Right lobe of liver (tissue), 6 donors: ENCODE data around the gene PRSS33. TPM values are rescaled to one million over a fixed set of nuclear protein-coding genes. Genes with fewer than 3 reads are reported as not detected.
A peak's percentile ranks its signal among the peaks of the same experiment; 100 is the strongest.

Experiments
- ATAC-seq, 4 donors: fragments of 200-7000 bp; cut with Tn5 transposase; one replicate each; pipeline ENCODE4 v1.9.1; 2020; ENCODE audit warnings: mild to moderate bottlenecking in 4 of 4, moderate library complexity in 4 of 4
- DNase-seq, 3 donors: peaks; one replicate each; pipeline ENCODE4 v3.0.0-alpha.2; 2020
- H3K27ac ChIP-seq, 3 donors: fragments of 200-600 bp; one replicate each; pipeline ENCODE4 v1.8.0; 2022
- H3K27me3 ChIP-seq, 2 donors: fragments of 200-600 bp; one replicate each; pipeline ENCODE4 v1.8.0; 2022
- H3K36me3 ChIP-seq, 4 donors: fragments of 200-600 bp; sonication (generic) in 1 of 4; one replicate each; pipeline versions ENCODE4 v1.5.1 to v1.8.0; 2017 to 2022; ENCODE audit warnings: control low read depth in 1 of 4
- H3K4me1 ChIP-seq, 4 donors: fragments of 200-600 bp; sonication (generic) in 1 of 4; one replicate each; pipeline versions ENCODE4 v1.5.1 to v1.8.0; 2017 to 2022; ENCODE audit warnings: control low read depth in 1 of 4
- H3K4me3 ChIP-seq, 3 donors: fragments of 200-600 bp; one replicate each; pipeline ENCODE4 v1.8.0; 2022
- H3K9me3 ChIP-seq, 4 donors: fragments of 200-600 bp; sonication (generic) in 1 of 4; one replicate each; pipeline versions ENCODE4 v1.5.1 to v1.8.0; 2017 to 2022; ENCODE audit warnings: control low read depth in 1 of 4
- POLR2A ChIP-seq: fragments of 450-650 bp; IDR thresholded peaks from one replicate; pipeline ENCODE4 v1.6.1; 2017; ENCODE audit warnings: antibody characterized with exemption, mild to moderate bottlenecking
- WGBS: methylation state at CpG from one replicate; pipeline ENCODE4 v1.1.6; 2018; ENCODE audit warnings: low coverage, low lambda C conversion rate; ENCODE audit not compliant: insufficient coverage; ENCODE audit errors: missing lambda C conversion rate; 5-methylcytosine and 5-hydroxymethylcytosine counted together
- intact Hi-C, 2 donors: fragments of 100-400 bp; cut with DNase I; formaldehyde crosslinking; loops; one replicate each; pipeline versions ENCODE4 v1.11.2 to v1.14.1; 2022
- total RNA-seq, 6 experiments: library from RNA; depleted of rRNA in 2 of 6; stranded (reverse); fragments of >200 nt in 2 of 6; fragmentation: NEBNext Ultra II Directional in 3 of 6; extraction: Animal tissue kit (Norgen Biotek cat#: 25700) in 3 of 6; gene quantifications; one replicate each; pipeline versions ENCODE4 v1.1.0 to v1.2.4, GENCODE V29; 2016 to 2023
- TF ChIP-seq, protein P1 (sequence below), 4 donors: fragments of 200-600 bp in 3 of 4; fragments of 450-650 bp in 1 of 4; IDR thresholded peaks; one replicate each; pipeline versions ENCODE4 v1.5.1 to v1.8.0; 2016 to 2022; ENCODE audit warnings: antibody characterized with exemption in 4 of 4, mild to moderate bottlenecking in 2 of 4
- donor health status: DM: no; HTN: yes; CAD: no.
- donor health status: DM: no; HTN: no; CAD: no.
- donor health status: DM: no; HTN: no; CAD: no.
- donor health status: DM: no; HTN: yes; CAD: no.
- donor health status: DM: no; HTN: yes; CAD: no.

Gene PRSS33
- total RNA-seq, 6 experiments from 2014 or later = not detected

DNA sequence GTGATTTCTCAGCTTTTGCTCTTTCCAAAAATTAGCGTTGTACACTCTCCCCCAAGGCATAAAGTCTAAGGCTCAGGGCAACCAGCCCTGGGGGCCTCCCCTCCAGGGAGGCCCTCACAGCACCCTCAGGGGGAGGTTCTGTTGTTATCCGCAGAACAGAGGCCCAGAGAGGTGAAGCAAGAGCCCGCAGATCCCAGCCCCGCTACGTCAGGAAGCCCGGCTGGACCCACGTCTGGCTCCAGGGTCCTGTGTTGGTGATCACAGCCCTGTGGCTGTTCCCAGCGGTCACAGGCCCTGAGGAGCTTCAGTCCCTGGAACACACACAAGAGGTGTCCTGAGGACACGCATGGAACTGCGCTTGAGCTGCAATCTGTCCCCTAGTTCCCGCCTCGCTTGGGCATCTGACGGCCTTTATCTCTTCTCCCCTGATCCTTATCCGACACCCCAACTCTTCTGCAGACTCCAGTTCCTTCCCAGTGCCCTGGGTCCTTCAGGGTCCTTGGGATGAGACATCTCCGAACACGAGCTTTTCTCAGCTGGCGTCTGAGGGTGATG lies 41.6 kb upstream of the PRSS33 start:
- Histone ChIP-seq H3K36me3 (no peaks in the 10 kb centered on the region), H3K27ac (no peak overlapping the region), H3K4me1 (no peaks in the 10 kb centered on the region), H3K27me3 (no peaks in the 10 kb centered on the region), H3K9me3 (no peaks in the 10 kb centered on the region), H3K4me3 (no peak overlapping the region)
- ATAC-seq (no peak), DNase-seq (peak in 1 of 3 donors; percentile 27)
- TF ChIP-seq POLR2A = no peak
- TF ChIP-seq, protein P1, sequence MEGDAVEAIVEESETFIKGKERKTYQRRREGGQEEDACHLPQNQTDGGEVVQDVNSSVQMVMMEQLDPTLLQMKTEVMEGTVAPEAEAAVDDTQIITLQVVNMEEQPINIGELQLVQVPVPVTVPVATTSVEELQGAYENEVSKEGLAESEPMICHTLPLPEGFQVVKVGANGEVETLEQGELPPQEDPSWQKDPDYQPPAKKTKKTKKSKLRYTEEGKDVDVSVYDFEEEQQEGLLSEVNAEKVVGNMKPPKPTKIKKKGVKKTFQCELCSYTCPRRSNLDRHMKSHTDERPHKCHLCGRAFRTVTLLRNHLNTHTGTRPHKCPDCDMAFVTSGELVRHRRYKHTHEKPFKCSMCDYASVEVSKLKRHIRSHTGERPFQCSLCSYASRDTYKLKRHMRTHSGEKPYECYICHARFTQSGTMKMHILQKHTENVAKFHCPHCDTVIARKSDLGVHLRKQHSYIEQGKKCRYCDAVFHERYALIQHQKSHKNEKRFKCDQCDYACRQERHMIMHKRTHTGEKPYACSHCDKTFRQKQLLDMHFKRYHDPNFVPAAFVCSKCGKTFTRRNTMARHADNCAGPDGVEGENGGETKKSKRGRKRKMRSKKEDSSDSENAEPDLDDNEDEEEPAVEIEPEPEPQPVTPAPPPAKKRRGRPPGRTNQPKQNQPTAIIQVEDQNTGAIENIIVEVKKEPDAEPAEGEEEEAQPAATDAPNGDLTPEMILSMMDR (IDR thresholded peaks at IDR 0.05) = no peak
- 83% methylated on average over 14 of the region's 17 CpGs for WGBS
- intact Hi-C loops = no loop called here

- no peak overlapping the region for H3K4me3 ChIP-seq
- no peak overlapping the region for H3K27ac ChIP-seq
- no peaks in the 10 kb centered on the region for H3K27me3 ChIP-seq
- H3K36me3 ChIP-seq = no peaks in the 10 kb centered on the region
- TF ChIP-seq, protein P1 (IDR thresholded peaks at IDR 0.05) = no peak
- no peak for TF ChIP-seq POLR2A
- no CpG with 5 or more reads among the region's 8 CpGs for WGBS
- DNase-seq (peak in 1 of 3 donors; percentile 39), ATAC-seq (no peak)
- intact Hi-C loops = no loop called here
- no peaks in the 10 kb centered on the region for H3K9me3 ChIP-seq
- H3K4me1 ChIP-seq = no peaks in the 10 kb centered on the region
Measured at GRCh38 chr16:2828521-2828840, 41.1 kb upstream of the PRSS33 start.

GRCh38 chr16:2827831-2828520 lies 40.6 kb upstream of the PRSS33 start:
- DNase-seq = peak in 1 of 3 donors; percentile 30
- 70% methylated on average over 7 of the region's 14 CpGs for WGBS
- H3K4me3 ChIP-seq = no peak overlapping the region
- intact Hi-C loops = no loop called here
- no peaks in the 10 kb centered on the region for H3K4me1 ChIP-seq
- H3K9me3 ChIP-seq = no peaks in the 10 kb centered on the region
- TF ChIP-seq POLR2A = no peak
- TF ChIP-seq, protein P1 (IDR thresholded peaks at IDR 0.05) = no peak
- no peaks in the 10 kb centered on the region for H3K36me3 ChIP-seq
- H3K27me3 ChIP-seq = no peaks in the 10 kb centered on the region
- ATAC-seq = no peak
- H3K27ac ChIP-seq = no peak overlapping the region

DNA sequence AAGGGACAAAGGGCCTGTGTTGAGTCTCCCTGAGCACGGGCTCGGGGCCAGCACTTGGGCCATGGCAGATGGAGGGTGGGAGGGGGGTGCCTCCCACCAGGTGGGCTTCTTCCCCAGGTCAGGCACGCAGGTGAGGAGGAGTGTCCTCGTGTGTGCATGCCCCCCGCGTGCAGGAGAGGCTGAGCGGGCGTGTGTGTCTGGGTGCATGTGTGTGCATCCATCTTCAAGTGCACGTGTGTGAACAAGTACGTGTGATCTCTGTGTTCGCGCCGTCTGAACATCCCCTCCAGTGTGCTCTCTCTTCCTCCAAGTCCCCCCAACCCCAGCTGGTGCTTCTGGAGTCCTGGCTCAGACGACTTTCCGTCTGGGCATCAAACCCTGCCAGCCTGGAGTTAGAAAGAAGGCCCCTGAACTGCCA lies 40.0 kb upstream of the PRSS33 start:
- peak in 1 of 3 donors; percentile 29 for DNase-seq
- no CpG with 5 or more reads among the region's 15 CpGs for WGBS

More for the DNA sequence above, 40.0 kb upstream of the PRSS33 start:
- Histone ChIP-seq H3K9me3 (no peaks in the 10 kb centered on the region), H3K36me3 (no peaks in the 10 kb centered on the region), H3K27me3 (no peaks in the 10 kb centered on the region), H3K4me1 (no peaks in the 10 kb centered on the region), H3K27ac (no peak overlapping the region), H3K4me3 (no peak overlapping the region)
- intact Hi-C loops = no loop called here
- no peak for ATAC-seq
- TF ChIP-seq, protein P1 (IDR thresholded peaks at IDR 0.05) = no peak
